A673 (cell line): ENCODE results near the gene ANO3. TPM values are rescaled to one million over a fixed set of nuclear protein-coding genes. Genes with fewer than 3 reads are reported as not detected.

Source experiments
- BruUV-seq: library from RNA; stranded (reverse); fragments of 400-500 nt; replicated peaks from 2 replicates; lab custom pipeline; 2021; lab: Mats Ljungman, UMichigan
- CTCF ChIA-PET: fragments of 300-600 bp; sonication (Branson Sonifier 250); formaldehyde crosslinking; loops from one replicate; lab custom pipeline; 2022; ENCODE audit warnings: antibody characterized with exemption; lab: Charles Lee
- POLR2A ChIA-PET: fragments of 300-600 bp; sonication (Branson Sonifier 250); formaldehyde crosslinking; loops from one replicate; lab custom pipeline; 2022; ENCODE audit warnings: antibody characterized with exemption; ENCODE audit not compliant: low non-redundant PET; lab: Charles Lee
- DNase-seq: peaks from one replicate; pipeline ENCODE4 v3.0.0-alpha.2; 2015; ENCODE audit warnings: low spot score
- H3K27ac ChIP-seq: fragments of 200-600 bp; sonication (generic); 2 replicates; pipeline ENCODE4 v1.5.1; 2016; ENCODE audit warnings: mixed run types, low read depth, mild to moderate bottlenecking, mixed read lengths, antibody characterized with exemption, low read length; ENCODE audit not compliant: poor library complexity, severe bottlenecking
- H3K27me3 ChIP-seq: fragments of 200-600 bp; sonication (generic); replicated peaks from 2 replicates; pipeline ENCODE4 v1.6.1; 2017; ENCODE audit warnings: mixed run types, low read depth, mild to moderate bottlenecking, mixed read lengths, antibody characterized with exemption, low read length; ENCODE audit not compliant: insufficient read depth, poor library complexity
- H3K36me3 ChIP-seq: fragments of 200-600 bp; sonication (generic); 2 replicates; pipeline ENCODE4 v1.6.1; 2016; ENCODE audit warnings: mixed run types, mild to moderate bottlenecking, mixed read lengths, antibody characterized with exemption, low read length; ENCODE audit not compliant: insufficient read depth, poor library complexity, severe bottlenecking
- H3K4me1 ChIP-seq: fragments of 200-600 bp; sonication (generic); 2 replicates; pipeline ENCODE4 v1.6.1; 2017; ENCODE audit warnings: mixed run types, mild to moderate bottlenecking, mixed read lengths, antibody characterized with exemption, low read length; ENCODE audit not compliant: insufficient read depth, poor library complexity, severe bottlenecking
- H3K4me3 ChIP-seq: fragments of 200-600 bp; sonication (generic); 2 replicates; pipeline ENCODE4 v1.5.1; 2016; ENCODE audit warnings: low read depth, mixed run types, mild to moderate bottlenecking, mixed read lengths, low read length; ENCODE audit not compliant: poor library complexity, severe bottlenecking
- H3K9me3 ChIP-seq: fragments of 200-600 bp; sonication (generic); 2 replicates; pipeline ENCODE4 v1.6.1; 2016; ENCODE audit warnings: mixed run types, low read depth, mild to moderate bottlenecking, mixed read lengths, antibody characterized with exemption, low read length; ENCODE audit not compliant: poor library complexity, severe bottlenecking
- CTCF ChIP-seq: fragments of 300-800, 200-600 bp; sonication (generic); conservative IDR thresholded peaks from 2 replicates; pipeline ENCODE4 v1.5.1; 2017; ENCODE audit warnings: low read depth, mild to moderate bottlenecking, antibody characterized with exemption, low read length, moderate library complexity, mixed read lengths
- EZH2 ChIP-seq: fragments of 200-600 bp; sonication (generic); IDR thresholded peaks from 2 replicates; pipeline ENCODE4 v1.6.1; 2017; ENCODE audit warnings: borderline replicate concordance, low read depth, mild to moderate bottlenecking, mixed read lengths, antibody characterized with exemption, low read length; ENCODE audit not compliant: poor library complexity, severe bottlenecking
- intact Hi-C: fragments of 100-400 bp; cut with micrococcal nuclease; formaldehyde crosslinking; loops from one replicate; pipeline ENCODE4 v1.10.0; 2022; ENCODE audit not compliant: unreplicated experiment
- total RNA-seq: library from RNA; stranded (reverse); gene quantifications from 2 replicates; pipeline ENCODE4 v1.2.3, GENCODE V29; 2021

Gene ANO3
- total RNA-seq, 1 experiment from 2014 or later: not detected

DNA sequence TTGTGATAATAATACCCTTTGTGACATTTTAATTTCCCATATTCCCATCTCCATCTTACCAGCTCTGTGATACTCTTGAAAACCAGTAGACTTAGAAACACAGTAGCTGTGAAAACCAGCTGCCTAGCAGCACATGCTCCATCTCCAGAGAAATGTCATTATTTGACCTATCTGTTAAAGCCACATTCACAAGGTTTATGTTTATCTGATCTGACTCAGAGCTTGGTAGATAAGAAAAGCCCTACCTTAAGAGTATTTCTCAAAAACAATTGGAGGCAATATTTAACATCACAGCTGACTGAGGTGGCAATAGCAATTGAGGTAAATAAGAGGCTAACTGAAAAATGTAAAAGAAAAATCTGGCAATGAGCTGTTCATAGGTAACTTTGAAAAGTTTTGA lies 8.1 kb upstream of the ANO3 start:
- Histone ChIP-seq H3K4me3 (no peak overlapping the region), H3K4me1 (no peaks in the 10 kb centered on the region), H3K9me3 (no peaks in the 10 kb centered on the region), H3K27ac (no peak overlapping the region), H3K27me3 (no peaks in the 10 kb centered on the region), H3K36me3 (no peaks in the 10 kb centered on the region)
- BruUV-seq: no TSS peak
- ChIA-PET CTCF (no interaction called here), POLR2A (no interaction called here)
- intact Hi-C loops: no loop called here
- no peak for DNase-seq
- TF ChIP-seq CTCF: no peak
- TF ChIP-seq EZH2: no peak

DNA sequence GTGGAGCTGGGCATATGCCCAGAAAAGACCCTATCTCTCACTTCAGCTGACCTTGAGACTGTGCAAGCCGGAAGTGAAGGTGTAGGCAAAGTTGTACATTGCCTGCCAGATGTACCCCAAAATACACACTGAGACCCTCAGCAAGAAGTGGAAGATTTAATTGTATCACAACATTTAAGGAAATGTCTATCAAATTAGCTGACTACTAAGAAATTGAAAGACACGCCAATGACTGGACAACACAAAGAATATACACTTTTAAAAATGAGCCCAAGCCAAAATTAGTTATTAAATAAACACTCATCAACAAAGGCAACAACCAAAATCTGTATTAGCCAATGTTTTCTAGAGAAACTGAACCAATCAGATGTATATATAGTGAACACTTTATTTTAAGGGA lies 7.7 kb upstream of the ANO3 start:
- no peak overlapping the region for H3K27ac ChIP-seq
- no peaks in the 10 kb centered on the region for H3K27me3 ChIP-seq
- H3K4me1 ChIP-seq: no peaks in the 10 kb centered on the region
- ChIA-PET POLR2A (no interaction called here), CTCF (no interaction called here)
- no peak overlapping the region for H3K4me3 ChIP-seq
- no peak for DNase-seq
- intact Hi-C loops: no loop called here
- no peaks in the 10 kb centered on the region for H3K36me3 ChIP-seq
- no peaks in the 10 kb centered on the region for H3K9me3 ChIP-seq
- TF ChIP-seq EZH2 (no peak), CTCF (no peak)
- no TSS peak for BruUV-seq

GRCh38 chr11:26326793-26327400 lies 5.0 kb upstream of the ANO3 start:
- TF ChIP-seq EZH2: no peak
- no peak for TF ChIP-seq CTCF
- ChIA-PET CTCF (no interaction called here), POLR2A (no interaction called here)
- H3K36me3 ChIP-seq: no peaks in the 10 kb centered on the region
- H3K27me3 ChIP-seq: peaks cover 19% of the 10 kb centered on the region
- no peak overlapping the region for H3K4me3 ChIP-seq
- no peaks in the 10 kb centered on the region for H3K9me3 ChIP-seq
- no peak for DNase-seq
- H3K27ac ChIP-seq: no peak overlapping the region
- intact Hi-C loops: no loop called here
- BruUV-seq: no TSS peak
- H3K4me1 ChIP-seq: no peaks in the 10 kb centered on the region
